Measurements from ENCODE around the gene SHPK. TPM values are rescaled to one million over a fixed set of nuclear protein-coding genes. Genes with fewer than 3 reads are reported as not detected.
"Not testable (repeated sequence)": the region's sequence is repeated elsewhere in the genome, so short reads cannot be mapped to it uniquely, and the experiment has no call there.

The SHPK gene
- total RNA-seq, 6 donors from 2014 or later: 10.5 to 25.1 (median 12.4) TPM

DNA sequence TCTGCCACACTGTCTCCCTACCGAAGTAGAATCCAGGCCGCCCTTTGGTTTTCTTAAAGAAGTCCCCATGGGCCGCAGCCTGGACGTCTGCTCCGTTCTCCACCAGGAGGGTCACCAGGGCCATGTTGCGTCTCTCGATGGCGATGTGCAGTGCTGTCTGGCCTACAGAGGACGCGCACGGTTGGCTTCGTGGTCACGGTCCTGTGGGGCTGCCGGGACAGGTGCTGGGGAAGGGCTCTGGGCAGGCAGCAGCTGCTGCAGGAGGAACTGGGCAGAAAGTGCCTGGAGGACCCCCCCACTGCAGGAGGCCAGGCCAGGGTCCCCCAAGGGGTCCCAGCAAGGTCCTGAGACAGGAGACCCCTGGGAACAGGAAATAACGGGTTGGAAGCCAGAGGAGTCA, 45.8 kb downstream of the SHPK start:
- WGBS, 2 donors: 92 to 97% methylated on average over 4 to 15 of the region's 15 CpGs
- no peak for ATAC-seq (ENCODE audit: low FRiP score in 2 of 2)
- no peak for DNase-seq

DNA sequence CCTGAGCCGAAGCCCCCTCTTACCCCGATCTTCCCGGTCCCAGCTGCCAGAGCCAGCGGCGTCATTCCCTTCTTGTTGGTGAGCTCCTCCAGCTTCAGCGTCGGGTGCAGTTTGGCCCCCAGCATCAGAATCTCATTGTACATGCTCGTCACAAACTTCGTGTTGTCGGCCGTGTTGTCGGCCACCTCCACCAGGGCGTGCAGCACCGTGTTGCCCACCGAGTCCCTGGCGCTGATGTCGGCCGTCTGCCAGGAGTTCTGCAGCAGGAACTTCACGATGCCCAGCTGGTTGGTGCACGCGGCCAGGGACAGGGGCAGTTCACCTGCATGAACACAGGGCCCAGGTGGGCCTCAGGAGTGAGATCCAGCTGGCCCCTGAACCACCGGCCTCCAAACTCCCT, 46.3 kb downstream of the SHPK start:
- Histone ChIP-seq H3K27me3 (no peaks in the 10 kb centered on the region), H3K4me1 (no peaks in the 10 kb centered on the region), H3K36me3 (peaks cover 0 to 63% (median 30%) of the 10 kb centered on the region in 4 donors), H3K27ac (no peak overlapping the region), H3K4me3 (no peak overlapping the region), H3K9me3 (no peaks in the 10 kb centered on the region)
- ATAC-seq (ENCODE audit: low FRiP score in 2 of 2) (no peak), DNase-seq (no peak)
- 95 to 97% methylated on average over 7 to 22 of the region's 22 CpGs for WGBS, 2 donors
- TF ChIP-seq EP300 (IDR thresholded peaks at IDR 0.05): no peak
- TF ChIP-seq POLR2AphosphoS5 (IDR thresholded peaks at IDR 0.05): no peak
- TF ChIP-seq POLR2A (IDR thresholded peaks at IDR 0.05): no peak
- TF ChIP-seq, protein P1, sequence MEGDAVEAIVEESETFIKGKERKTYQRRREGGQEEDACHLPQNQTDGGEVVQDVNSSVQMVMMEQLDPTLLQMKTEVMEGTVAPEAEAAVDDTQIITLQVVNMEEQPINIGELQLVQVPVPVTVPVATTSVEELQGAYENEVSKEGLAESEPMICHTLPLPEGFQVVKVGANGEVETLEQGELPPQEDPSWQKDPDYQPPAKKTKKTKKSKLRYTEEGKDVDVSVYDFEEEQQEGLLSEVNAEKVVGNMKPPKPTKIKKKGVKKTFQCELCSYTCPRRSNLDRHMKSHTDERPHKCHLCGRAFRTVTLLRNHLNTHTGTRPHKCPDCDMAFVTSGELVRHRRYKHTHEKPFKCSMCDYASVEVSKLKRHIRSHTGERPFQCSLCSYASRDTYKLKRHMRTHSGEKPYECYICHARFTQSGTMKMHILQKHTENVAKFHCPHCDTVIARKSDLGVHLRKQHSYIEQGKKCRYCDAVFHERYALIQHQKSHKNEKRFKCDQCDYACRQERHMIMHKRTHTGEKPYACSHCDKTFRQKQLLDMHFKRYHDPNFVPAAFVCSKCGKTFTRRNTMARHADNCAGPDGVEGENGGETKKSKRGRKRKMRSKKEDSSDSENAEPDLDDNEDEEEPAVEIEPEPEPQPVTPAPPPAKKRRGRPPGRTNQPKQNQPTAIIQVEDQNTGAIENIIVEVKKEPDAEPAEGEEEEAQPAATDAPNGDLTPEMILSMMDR (IDR thresholded peaks at IDR 0.05): no peak

More for the DNA sequence above, 45.8 kb downstream of the SHPK start:
- Histone ChIP-seq H3K4me3 (no peak overlapping the region), H3K27ac (no peak overlapping the region), H3K9me3 (no peaks in the 10 kb centered on the region), H3K27me3 (no peaks in the 10 kb centered on the region), H3K36me3 (peaks cover 0 to 61% (median 30%) of the 10 kb centered on the region in 4 donors), H3K4me1 (no peaks in the 10 kb centered on the region)
- TF ChIP-seq POLR2AphosphoS5 (IDR thresholded peaks at IDR 0.05) (no peak), POLR2A (IDR thresholded peaks at IDR 0.05) (no peak)

DNA sequence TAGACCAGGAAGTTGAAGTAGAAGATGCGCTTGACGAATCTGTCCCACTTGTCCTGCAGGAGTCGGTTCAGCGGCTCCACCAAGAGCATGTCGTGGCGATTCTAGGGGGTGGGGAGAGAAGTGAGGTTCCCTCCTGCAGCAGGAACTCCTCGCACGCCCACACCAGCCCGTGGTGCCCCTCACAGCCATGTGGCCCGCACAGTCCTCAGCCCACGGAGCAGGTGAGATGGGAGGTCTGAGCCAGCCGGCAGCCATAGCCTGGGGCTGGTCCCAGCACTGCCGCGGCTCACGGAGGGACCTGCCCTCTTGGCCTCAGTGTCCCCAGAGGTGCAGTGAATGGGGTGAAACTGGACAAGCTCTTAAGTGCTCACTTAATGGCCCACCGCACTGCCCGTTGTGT, 50.2 kb downstream of the SHPK start:
- DNase-seq (no peak), ATAC-seq (ENCODE audit: low FRiP score in 2 of 2) (no peak)
- no peak overlapping the region for H3K27ac ChIP-seq
- H3K4me1 ChIP-seq: peaks cover 0 to 3% (median 0%) of the 10 kb centered on the region in 4 donors
- no peak overlapping the region for H3K4me3 ChIP-seq
- peaks cover 0 to 52% (median 27%) of the 10 kb centered on the region in 4 donors for H3K36me3 ChIP-seq
- H3K27me3 ChIP-seq: no peaks in the 10 kb centered on the region
- 92 to 99% methylated on average over 8 to 9 of the region's 17 CpGs for WGBS, 2 donors
- TF ChIP-seq POLR2AphosphoS5 (IDR thresholded peaks at IDR 0.05): no peak
- TF ChIP-seq, protein P1 (IDR thresholded peaks at IDR 0.05): no peak
- no peak for TF ChIP-seq POLR2A (IDR thresholded peaks at IDR 0.05)
- TF ChIP-seq EP300 (IDR thresholded peaks at IDR 0.05): no peak
- no peaks in the 10 kb centered on the region for H3K9me3 ChIP-seq

DNA sequence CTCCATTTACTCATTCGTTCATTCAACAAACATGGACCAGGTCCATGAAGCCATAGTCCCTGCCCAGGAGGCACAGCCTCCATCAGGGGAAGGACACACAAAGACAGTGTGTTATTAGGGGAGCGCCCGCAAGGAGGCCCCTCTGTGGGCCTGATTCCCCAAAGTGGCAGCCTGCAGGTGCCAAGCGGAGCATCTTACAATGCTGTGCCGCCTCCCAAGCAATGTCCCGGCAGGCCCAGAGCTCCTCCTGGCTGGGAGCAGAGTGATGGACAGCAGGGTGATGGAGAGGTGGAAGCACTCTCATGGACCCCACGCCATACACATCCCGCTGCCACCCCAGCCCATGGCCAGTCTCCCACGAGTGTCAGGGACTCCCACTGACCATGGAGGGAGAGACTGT, 52.6 kb downstream of the SHPK start:
- DNase-seq (no peak), ATAC-seq (ENCODE audit: low FRiP score in 2 of 2) (peak; percentile 3 to 11)
- Histone ChIP-seq H3K27ac (no peak overlapping the region), H3K27me3 (no peaks in the 10 kb centered on the region), H3K9me3 (no peaks in the 10 kb centered on the region), H3K36me3 (peaks cover 0 to 40% (median 15%) of the 10 kb centered on the region in 4 donors), H3K4me3 (no peak overlapping the region), H3K4me1 (peaks cover 0 to 3% (median 0%) of the 10 kb centered on the region in 4 donors)
- 87 to 89% methylated on average over 8 to 9 of the region's 9 CpGs for WGBS, 2 donors
- TF ChIP-seq POLR2A (IDR thresholded peaks at IDR 0.05) (no peak), EP300 (IDR thresholded peaks at IDR 0.05) (no peak), POLR2AphosphoS5 (IDR thresholded peaks at IDR 0.05) (no peak)

DNA sequence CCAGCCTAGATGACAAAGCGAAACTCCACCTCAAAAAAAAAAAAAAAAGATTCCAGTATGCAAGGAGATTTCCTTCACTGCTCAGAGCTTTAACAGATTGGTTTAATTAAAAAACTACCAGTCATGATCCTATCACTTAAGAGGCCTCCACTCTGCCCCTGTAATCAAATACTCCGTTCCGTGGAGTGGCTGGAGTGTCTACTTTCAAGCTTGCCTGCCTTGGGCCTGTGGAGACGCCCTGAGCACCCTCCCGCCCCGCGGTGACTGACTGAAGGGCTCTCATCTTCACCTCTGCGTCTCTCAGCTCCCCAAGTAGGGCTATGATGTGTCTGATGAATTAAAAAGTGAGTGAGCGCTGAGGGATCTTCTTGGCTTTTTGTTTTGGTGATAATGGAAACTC, 53.1 kb downstream of the SHPK start:
- Histone ChIP-seq H3K4me3 (no peak overlapping the region), H3K36me3 (peaks cover 0 to 35% (median 14%) of the 10 kb centered on the region in 4 donors), H3K27ac (no peak overlapping the region), H3K9me3 (no peaks in the 10 kb centered on the region), H3K4me1 (peaks cover 0 to 3% (median 0%) of the 10 kb centered on the region in 4 donors), H3K27me3 (no peaks in the 10 kb centered on the region)
- 69 to 74% methylated on average over 9 of the region's 9 CpGs for WGBS, 2 donors
- no peak for TF ChIP-seq POLR2A (IDR thresholded peaks at IDR 0.05)
- TF ChIP-seq, protein P1 (IDR thresholded peaks at IDR 0.05): no peak
- no peak for TF ChIP-seq EP300 (IDR thresholded peaks at IDR 0.05)
- TF ChIP-seq POLR2AphosphoS5 (IDR thresholded peaks at IDR 0.05): no peak
- DNase-seq (peak in 1 of 2 donors; percentile 76), ATAC-seq (ENCODE audit: low FRiP score in 2 of 2) (peak; percentile 19 to 73)

DNA sequence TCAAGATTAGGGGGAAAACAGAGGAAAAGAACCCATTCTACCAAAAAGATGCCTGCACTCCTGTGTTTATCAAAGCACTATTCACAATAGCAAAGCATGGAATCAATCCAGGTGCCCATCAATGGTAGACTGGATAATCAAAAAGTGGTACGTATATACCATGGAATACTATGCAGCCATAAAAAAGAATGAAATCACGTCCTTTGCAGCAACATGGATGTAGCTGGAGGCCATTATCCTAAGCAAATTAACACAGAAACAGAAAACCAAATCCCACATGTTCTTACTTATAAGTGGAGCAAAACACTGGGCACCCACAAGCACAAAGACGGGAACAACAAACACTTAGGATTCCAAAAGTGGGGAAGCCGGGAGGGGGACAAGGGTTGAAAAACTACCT, 57.4 kb downstream of the SHPK start:
- not testable (repeated sequence) for H3K9me3 ChIP-seq; ATAC-seq (ENCODE audit: low FRiP score in 2 of 2); H3K27me3 ChIP-seq; H3K4me3 ChIP-seq; DNase-seq; H3K27ac ChIP-seq; H3K4me1 ChIP-seq
- 90 to 93% methylated on average over 4 of the region's 4 CpGs for WGBS, 2 donors
- peaks cover 0 to 18% (median 3%) of the 10 kb centered on the region in 4 donors for H3K36me3 ChIP-seq

Measured in upper lobe of left lung (tissue), 6 donors.